ENCODE measurements around the gene THG1L. TPM values are rescaled to one million over a fixed set of nuclear protein-coding genes. Genes with fewer than 3 reads are reported as not detected.

THG1L gene
- total and polyA plus RNA-seq, 10 of the 15 experiments (the other 5 are each of a cell fraction or from before 2014, with no cell fraction given), result 24.8 to 58.0 (median 34.5) TPM

DNA sequence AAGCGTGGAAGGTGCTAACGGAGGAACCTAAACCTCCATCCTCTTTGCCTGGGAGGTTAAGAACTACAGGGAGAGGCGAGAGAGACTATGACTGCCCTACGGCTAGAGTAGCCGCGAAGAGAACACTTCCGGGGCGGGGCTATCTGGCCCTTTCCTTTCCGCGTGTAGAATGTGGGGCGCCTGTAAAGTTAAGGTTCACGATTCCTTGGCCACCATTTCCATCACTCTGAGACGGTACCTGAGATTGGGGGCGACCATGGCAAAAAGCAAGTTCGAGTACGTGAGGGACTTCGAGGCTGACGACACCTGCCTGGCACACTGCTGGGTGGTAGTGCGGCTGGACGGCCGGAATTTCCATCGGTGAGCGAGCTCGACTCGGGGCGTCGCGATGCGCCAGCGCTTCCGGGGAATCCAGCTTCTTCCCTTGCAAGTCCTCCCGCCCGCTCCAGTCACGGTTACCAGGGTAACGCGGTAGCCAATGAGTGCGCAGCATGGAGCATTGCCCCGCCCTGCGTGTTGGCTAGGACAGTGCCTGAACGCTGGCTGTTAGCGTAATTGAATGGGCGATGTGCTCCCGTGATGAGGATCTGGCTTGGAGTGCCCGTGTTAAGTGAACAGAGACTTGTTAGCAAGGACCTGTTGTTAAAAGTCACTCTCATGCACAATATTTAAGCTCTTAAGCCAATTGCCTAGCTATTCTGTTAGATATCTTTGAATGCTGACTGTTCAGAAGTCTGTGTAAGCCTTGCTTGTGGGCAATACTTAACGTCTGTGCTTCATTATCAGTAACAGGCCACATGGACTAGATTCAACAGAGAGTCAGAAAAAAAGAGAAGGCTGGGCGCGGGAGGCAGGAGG lies at the start of gene THG1L (continued):
- TF ChIP-seq, protein P1, sequence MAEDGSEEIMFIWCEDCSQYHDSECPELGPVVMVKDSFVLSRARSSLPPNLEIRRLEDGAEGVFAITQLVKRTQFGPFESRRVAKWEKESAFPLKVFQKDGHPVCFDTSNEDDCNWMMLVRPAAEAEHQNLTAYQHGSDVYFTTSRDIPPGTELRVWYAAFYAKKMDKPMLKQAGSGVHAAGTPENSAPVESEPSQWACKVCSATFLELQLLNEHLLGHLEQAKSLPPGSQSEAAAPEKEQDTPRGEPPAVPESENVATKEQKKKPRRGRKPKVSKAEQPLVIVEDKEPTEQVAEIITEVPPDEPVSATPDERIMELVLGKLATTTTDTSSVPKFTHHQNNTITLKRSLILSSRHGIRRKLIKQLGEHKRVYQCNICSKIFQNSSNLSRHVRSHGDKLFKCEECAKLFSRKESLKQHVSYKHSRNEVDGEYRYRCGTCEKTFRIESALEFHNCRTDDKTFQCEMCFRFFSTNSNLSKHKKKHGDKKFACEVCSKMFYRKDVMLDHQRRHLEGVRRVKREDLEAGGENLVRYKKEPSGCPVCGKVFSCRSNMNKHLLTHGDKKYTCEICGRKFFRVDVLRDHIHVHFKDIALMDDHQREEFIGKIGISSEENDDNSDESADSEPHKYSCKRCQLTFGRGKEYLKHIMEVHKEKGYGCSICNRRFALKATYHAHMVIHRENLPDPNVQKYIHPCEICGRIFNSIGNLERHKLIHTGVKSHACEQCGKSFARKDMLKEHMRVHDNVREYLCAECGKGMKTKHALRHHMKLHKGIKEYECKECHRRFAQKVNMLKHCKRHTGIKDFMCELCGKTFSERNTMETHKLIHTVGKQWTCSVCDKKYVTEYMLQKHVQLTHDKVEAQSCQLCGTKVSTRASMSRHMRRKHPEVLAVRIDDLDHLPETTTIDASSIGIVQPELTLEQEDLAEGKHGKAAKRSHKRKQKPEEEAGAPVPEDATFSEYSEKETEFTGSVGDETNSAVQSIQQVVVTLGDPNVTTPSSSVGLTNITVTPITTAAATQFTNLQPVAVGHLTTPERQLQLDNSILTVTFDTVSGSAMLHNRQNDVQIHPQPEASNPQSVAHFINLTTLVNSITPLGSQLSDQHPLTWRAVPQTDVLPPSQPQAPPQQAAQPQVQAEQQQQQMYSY (CRISPR knock-in tag; IDR thresholded peaks at IDR 0.05), result no peak
- TF ChIP-seq ZNF24 (IDR thresholded peaks at IDR 0.05), result no peak
- TF ChIP-seq, protein P2, sequence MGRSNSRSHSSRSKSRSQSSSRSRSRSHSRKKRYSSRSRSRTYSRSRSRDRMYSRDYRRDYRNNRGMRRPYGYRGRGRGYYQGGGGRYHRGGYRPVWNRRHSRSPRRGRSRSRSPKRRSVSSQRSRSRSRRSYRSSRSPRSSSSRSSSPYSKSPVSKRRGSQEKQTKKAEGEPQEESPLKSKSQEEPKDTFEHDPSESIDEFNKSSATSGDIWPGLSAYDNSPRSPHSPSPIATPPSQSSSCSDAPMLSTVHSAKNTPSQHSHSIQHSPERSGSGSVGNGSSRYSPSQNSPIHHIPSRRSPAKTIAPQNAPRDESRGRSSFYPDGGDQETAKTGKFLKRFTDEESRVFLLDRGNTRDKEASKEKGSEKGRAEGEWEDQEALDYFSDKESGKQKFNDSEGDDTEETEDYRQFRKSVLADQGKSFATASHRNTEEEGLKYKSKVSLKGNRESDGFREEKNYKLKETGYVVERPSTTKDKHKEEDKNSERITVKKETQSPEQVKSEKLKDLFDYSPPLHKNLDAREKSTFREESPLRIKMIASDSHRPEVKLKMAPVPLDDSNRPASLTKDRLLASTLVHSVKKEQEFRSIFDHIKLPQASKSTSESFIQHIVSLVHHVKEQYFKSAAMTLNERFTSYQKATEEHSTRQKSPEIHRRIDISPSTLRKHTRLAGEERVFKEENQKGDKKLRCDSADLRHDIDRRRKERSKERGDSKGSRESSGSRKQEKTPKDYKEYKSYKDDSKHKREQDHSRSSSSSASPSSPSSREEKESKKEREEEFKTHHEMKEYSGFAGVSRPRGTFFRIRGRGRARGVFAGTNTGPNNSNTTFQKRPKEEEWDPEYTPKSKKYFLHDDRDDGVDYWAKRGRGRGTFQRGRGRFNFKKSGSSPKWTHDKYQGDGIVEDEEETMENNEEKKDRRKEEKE (IDR thresholded peaks at IDR 0.05), result no peak
- TF ChIP-seq HDAC6 (IDR thresholded peaks at IDR 0.05; ENCODE audit: unreplicated experiment), result no peak
- TF ChIP-seq, protein P3, sequence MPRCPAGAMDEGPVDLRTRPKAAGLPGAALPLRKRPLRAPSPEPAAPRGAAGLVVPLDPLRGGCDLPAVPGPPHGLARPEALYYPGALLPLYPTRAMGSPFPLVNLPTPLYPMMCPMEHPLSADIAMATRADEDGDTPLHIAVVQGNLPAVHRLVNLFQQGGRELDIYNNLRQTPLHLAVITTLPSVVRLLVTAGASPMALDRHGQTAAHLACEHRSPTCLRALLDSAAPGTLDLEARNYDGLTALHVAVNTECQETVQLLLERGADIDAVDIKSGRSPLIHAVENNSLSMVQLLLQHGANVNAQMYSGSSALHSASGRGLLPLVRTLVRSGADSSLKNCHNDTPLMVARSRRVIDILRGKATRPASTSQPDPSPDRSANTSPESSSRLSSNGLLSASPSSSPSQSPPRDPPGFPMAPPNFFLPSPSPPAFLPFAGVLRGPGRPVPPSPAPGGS (IDR thresholded peaks at IDR 0.05; ENCODE audit: borderline replicate concordance, insufficient read depth, low read depth, low read length, poor library complexity, severe bottlenecking), result no peak
- TF ChIP-seq NFIC (IDR thresholded peaks at IDR 0.05; ENCODE audit: low read depth, low read length), result no peak
- TF ChIP-seq JUNB (IDR thresholded peaks at IDR 0.05), result 0 out of 2 replicates have a peak, but pooled peaks have one; percentile 6
- peak; percentile 61 for TF ChIP-seq ATF7 (IDR thresholded peaks at IDR 0.05; ENCODE audit: low read depth)
- TF ChIP-seq BRCA1 (IDR thresholded peaks at IDR 0.05; ENCODE audit: low read depth, low read length), result no peak
- TF ChIP-seq, protein P4, sequence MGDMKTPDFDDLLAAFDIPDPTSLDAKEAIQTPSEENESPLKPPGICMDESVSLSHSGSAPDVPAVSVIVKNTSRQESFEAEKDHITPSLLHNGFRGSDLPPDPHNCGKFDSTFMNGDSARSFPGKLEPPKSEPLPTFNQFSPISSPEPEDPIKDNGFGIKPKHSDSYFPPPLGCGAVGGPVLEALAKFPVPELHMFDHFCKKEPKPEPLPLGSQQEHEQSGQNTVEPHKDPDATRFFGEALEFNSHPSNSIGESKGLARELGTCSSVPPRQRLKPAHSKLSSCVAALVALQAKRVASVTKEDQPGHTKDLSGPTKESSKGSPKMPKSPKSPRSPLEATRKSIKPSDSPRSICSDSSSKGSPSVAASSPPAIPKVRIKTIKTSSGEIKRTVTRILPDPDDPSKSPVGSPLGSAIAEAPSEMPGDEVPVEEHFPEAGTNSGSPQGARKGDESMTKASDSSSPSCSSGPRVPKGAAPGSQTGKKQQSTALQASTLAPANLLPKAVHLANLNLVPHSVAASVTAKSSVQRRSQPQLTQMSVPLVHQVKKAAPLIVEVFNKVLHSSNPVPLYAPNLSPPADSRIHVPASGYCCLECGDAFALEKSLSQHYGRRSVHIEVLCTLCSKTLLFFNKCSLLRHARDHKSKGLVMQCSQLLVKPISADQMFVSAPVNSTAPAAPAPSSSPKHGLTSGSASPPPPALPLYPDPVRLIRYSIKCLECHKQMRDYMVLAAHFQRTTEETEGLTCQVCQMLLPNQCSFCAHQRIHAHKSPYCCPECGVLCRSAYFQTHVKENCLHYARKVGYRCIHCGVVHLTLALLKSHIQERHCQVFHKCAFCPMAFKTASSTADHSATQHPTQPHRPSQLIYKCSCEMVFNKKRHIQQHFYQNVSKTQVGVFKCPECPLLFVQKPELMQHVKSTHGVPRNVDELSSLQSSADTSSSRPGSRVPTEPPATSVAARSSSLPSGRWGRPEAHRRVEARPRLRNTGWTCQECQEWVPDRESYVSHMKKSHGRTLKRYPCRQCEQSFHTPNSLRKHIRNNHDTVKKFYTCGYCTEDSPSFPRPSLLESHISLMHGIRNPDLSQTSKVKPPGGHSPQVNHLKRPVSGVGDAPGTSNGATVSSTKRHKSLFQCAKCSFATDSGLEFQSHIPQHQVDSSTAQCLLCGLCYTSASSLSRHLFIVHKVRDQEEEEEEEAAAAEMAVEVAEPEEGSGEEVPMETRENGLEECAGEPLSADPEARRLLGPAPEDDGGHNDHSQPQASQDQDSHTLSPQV (IDR thresholded peaks at IDR 0.05), result no peak
- no peak for TF ChIP-seq MTA3 (IDR thresholded peaks at IDR 0.05; ENCODE audit: borderline replicate concordance, low read length)
- TF ChIP-seq MYC (IDR thresholded peaks at IDR 0.05; ENCODE audit: insufficient read depth, insufficient read length, insufficient replicate concordance, low read length, severe bottlenecking), result no peak
- no peak for TF ChIP-seq SMC3 (IDR thresholded peaks at IDR 0.05; ENCODE audit: borderline replicate concordance, low read length)
- TF ChIP-seq, protein P5, sequence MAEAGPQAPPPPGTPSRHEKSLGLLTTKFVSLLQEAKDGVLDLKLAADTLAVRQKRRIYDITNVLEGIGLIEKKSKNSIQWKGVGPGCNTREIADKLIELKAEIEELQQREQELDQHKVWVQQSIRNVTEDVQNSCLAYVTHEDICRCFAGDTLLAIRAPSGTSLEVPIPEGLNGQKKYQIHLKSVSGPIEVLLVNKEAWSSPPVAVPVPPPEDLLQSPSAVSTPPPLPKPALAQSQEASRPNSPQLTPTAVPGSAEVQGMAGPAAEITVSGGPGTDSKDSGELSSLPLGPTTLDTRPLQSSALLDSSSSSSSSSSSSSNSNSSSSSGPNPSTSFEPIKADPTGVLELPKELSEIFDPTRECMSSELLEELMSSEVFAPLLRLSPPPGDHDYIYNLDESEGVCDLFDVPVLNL (IDR thresholded peaks at IDR 0.05; ENCODE audit: low read depth, low read length), result no peak
- no peak for TF ChIP-seq YBX1 (IDR thresholded peaks at IDR 0.05)

Data from GM12878 (cell line).